Neural crest cell (in vitro differentiated cells): ENCODE measurements around the gene EXD3. TPM values are rescaled to one million over a fixed set of nuclear protein-coding genes. Genes with fewer than 3 reads are reported as not detected.

ENCODE experiments used
- DNase-seq: peaks from one replicate; pipeline ENCODE4 v3.0.0; 2021; ENCODE audit warnings: low read depth, mixed read lengths, low spot score
- H3K27ac Mint-ChIP-seq: one replicate; pipeline ENCODE4 v1.8.0; 2021; ENCODE audit warnings: mild to moderate bottlenecking, mixed read lengths; ENCODE audit not compliant: unreplicated experiment
- H3K27me3 Mint-ChIP-seq: 2 replicates; pipeline ENCODE4 v1.8.0; 2021; ENCODE audit warnings: low read depth, mild to moderate bottlenecking, mixed read lengths
- H3K36me3 Mint-ChIP-seq: 2 replicates; pipeline ENCODE4 v1.8.0; 2021; ENCODE audit warnings: low read depth, mild to moderate bottlenecking, mixed read lengths
- H3K4me1 Mint-ChIP-seq: 2 replicates; pipeline ENCODE4 v1.8.0; 2021; ENCODE audit warnings: mixed read lengths
- H3K4me3 Mint-ChIP-seq: one replicate; pipeline ENCODE4 v1.8.0; 2021; ENCODE audit warnings: mild to moderate bottlenecking, mixed read lengths
- H3K9me3 Mint-ChIP-seq: 2 replicates; pipeline ENCODE4 v1.8.0; 2021; ENCODE audit warnings: mixed read lengths
- CTCF ChIP-seq: fragments of 200-600 bp; sonication (generic); conservative IDR thresholded peaks from 2 replicates; pipeline ENCODE4 v1.5.0; 2021; ENCODE audit warnings: antibody characterized with exemption, mild to moderate bottlenecking
- total RNA-seq: library from RNA; stranded (reverse); gene quantifications from 2 replicates; pipeline ENCODE4 v1.2.1, GENCODE V29; 2021

The EXD3 gene
- total RNA-seq, 1 donor from 2014 or later: 15.1 TPM

GRCh38 chr9:137431416-137431931, 8.5 kb upstream of the EXD3 start:
- Mint-ChIP-seq H3K4me1 (no peaks in the 10 kb centered on the region), H3K27ac (no peak overlapping the region), H3K4me3 (no peak overlapping the region), H3K27me3 (no peaks in the 10 kb centered on the region), H3K9me3 (no peaks in the 10 kb centered on the region), H3K36me3 (no peaks in the 10 kb centered on the region)
- no peak for DNase-seq
- no peak for TF ChIP-seq CTCF

- DNase-seq: no peak
- Mint-ChIP-seq H3K9me3 (no peaks in the 10 kb centered on the region), H3K4me3 (no peak overlapping the region), H3K4me1 (no peaks in the 10 kb centered on the region), H3K27ac (no peak overlapping the region), H3K27me3 (no peaks in the 10 kb centered on the region), H3K36me3 (no peaks in the 10 kb centered on the region)
- no peak for TF ChIP-seq CTCF
Observed at GRCh38 chr9:137430723-137431415, 7.9 kb upstream of the EXD3 start.

- no peaks in the 10 kb centered on the region for H3K36me3 Mint-ChIP-seq
- no peak overlapping the region for H3K4me3 Mint-ChIP-seq
- no peak for TF ChIP-seq CTCF
- H3K27ac Mint-ChIP-seq: no peak overlapping the region
- no peaks in the 10 kb centered on the region for H3K4me1 Mint-ChIP-seq
- no peaks in the 10 kb centered on the region for H3K9me3 Mint-ChIP-seq
- H3K27me3 Mint-ChIP-seq: no peaks in the 10 kb centered on the region
- no peak for DNase-seq
Observed at GRCh38 chr9:137429974-137430722, 7.2 kb upstream of the EXD3 start.

- no peaks in the 10 kb centered on the region for H3K36me3 Mint-ChIP-seq
- no peaks in the 10 kb centered on the region for H3K9me3 Mint-ChIP-seq
- no peak overlapping the region for H3K27ac Mint-ChIP-seq
- no peak for DNase-seq
- TF ChIP-seq CTCF: no peak
- no peak overlapping the region for H3K4me3 Mint-ChIP-seq
- H3K4me1 Mint-ChIP-seq: no peaks in the 10 kb centered on the region
- no peaks in the 10 kb centered on the region for H3K27me3 Mint-ChIP-seq
Observed at GRCh38 chr9:137429546-137429890, 6.6 kb upstream of the EXD3 start.

- H3K27ac Mint-ChIP-seq: no peak overlapping the region
- TF ChIP-seq CTCF: no peak
- DNase-seq: no peak
- H3K9me3 Mint-ChIP-seq: no peaks in the 10 kb centered on the region
- peaks cover 3% of the 10 kb centered on the region for H3K27me3 Mint-ChIP-seq
- H3K4me3 Mint-ChIP-seq: no peak overlapping the region
- no peaks in the 10 kb centered on the region for H3K4me1 Mint-ChIP-seq
- H3K36me3 Mint-ChIP-seq: no peaks in the 10 kb centered on the region
Observed at GRCh38 chr9:137428841-137429545, 6.0 kb upstream of the EXD3 start.
